A549 (cell line): Measurements from ENCODE around the gene SERPINB2. TPM values are rescaled to one million over a fixed set of nuclear protein-coding genes. Genes with fewer than 3 reads are reported as not detected.

ENCODE experiments used
- ATAC-seq, 2 experiments: fragments of 200-7000 bp in 1 of 2; fragments of >200 bp in 1 of 2; cut with Nextera tagmentation in 1 of 2; cut with Tn5 transposase in 1 of 2; 3 replicates each; pipeline versions ENCODE4 v1.8.0 to v1.9.1; 2018 to 2020; ENCODE audit warnings: mild to moderate bottlenecking in 1 of 2, moderate library complexity in 1 of 2
- CTCF ChIA-PET: fragments of 300-600 bp; sonication (Branson Sonifier 250); formaldehyde crosslinking; extraction: SDS; loops from one replicate; lab custom pipeline; 2021; ENCODE audit warnings: antibody characterized with exemption, inconsistent platforms; lab: Yijun Ruan, JAX
- POLR2A ChIA-PET: fragments of 350-600 bp; formaldehyde crosslinking; extraction: SDS; loops from one replicate; lab custom pipeline; 2021; ENCODE audit warnings: antibody characterized with exemption, inconsistent platforms; lab: Yijun Ruan, JAX
- DNase-seq, 2 experiments: peaks; one replicate each; pipeline versions ENCODE4 v3.0.0 to v3.0.0-alpha.2; 2011 to 2016; ENCODE audit warnings: low read depth in 1 of 2, low spot score in 1 of 2
- FAIRE-seq: peaks from 2 replicates; lab custom pipeline; 2011; peaks lifted over from hg19 to GRCh38; lab: Jason Lieb, UNC
- H3K27ac ChIP-seq, 2 experiments: fragments of >200 bp; sonication (Bioruptor Twin); formaldehyde crosslinking; 3 replicates each; pipeline ENCODE4 v1.5.1; 2016 to 2017
- H3K4me1 ChIP-seq: fragments of >200 bp; sonication (Bioruptor Twin); formaldehyde crosslinking; 3 replicates; pipeline ENCODE4 v1.6.1; 2016
- H3K4me2 ChIP-seq: fragments of >200 bp; sonication (Bioruptor Twin); formaldehyde crosslinking; 3 replicates; pipeline ENCODE4 v1.6.1; 2016
- H3K4me3 ChIP-seq: fragments of >200 bp; sonication (Bioruptor Twin); formaldehyde crosslinking; 3 replicates; pipeline ENCODE4 v1.5.1; 2016
- H3K9me3 ChIP-seq: fragments of >200 bp; sonication (Bioruptor Twin); formaldehyde crosslinking; 3 replicates; pipeline ENCODE4 v1.6.1; 2016
- CEBPB ChIP-seq, 2 experiments: fragments of >200 bp in 1 of 2; sonication (Bioruptor Twin) in 1 of 2; formaldehyde crosslinking in 1 of 2; IDR thresholded peaks; 2 replicates each; pipeline ENCODE4 v1.6.1; 2012 to 2016
- CHD4 ChIP-seq: fragments of 200-600 bp; sonication (generic); IDR thresholded peaks from 2 replicates; pipeline ENCODE4 v1.6.1; 2016; ENCODE audit warnings: antibody characterized with exemption, mild to moderate bottlenecking, borderline replicate concordance
- EHMT2 ChIP-seq: fragments of 200-600 bp; sonication (generic); IDR thresholded peaks from 2 replicates; pipeline ENCODE4 v1.6.1; 2016; ENCODE audit warnings: antibody characterized with exemption, low read depth, mild to moderate bottlenecking, moderate library complexity
- FOXS1 ChIP-seq: fragments of 250-450 bp; sonication (Bioruptor Pico); IDR thresholded peaks from 2 replicates; pipeline ENCODE4 v1.5.0; 2020; ENCODE audit warnings: mild to moderate bottlenecking, moderate library complexity
- GATA3 ChIP-seq: IDR thresholded peaks from 2 replicates; pipeline ENCODE4 v1.6.1; 2012; ENCODE audit warnings: borderline replicate concordance
- JUNB ChIP-seq: fragments of >200 bp; sonication (Bioruptor Twin); formaldehyde crosslinking; IDR thresholded peaks from 2 replicates; pipeline ENCODE4 v1.6.1; 2016
- KDM5A ChIP-seq: fragments of 200-600 bp; sonication (generic); IDR thresholded peaks from 2 replicates; pipeline ENCODE4 v1.6.1; 2016; ENCODE audit warnings: antibody characterized with exemption, mild to moderate bottlenecking
- MAFK ChIP-seq: fragments of 450-650 bp; IDR thresholded peaks from 2 replicates; pipeline ENCODE4 v1.6.1; 2014; ENCODE audit not compliant: partially characterized antibody
- MYC ChIP-seq: IDR thresholded peaks from 2 replicates; pipeline ENCODE4 v1.6.1; 2012; ENCODE audit warnings: mild to moderate bottlenecking, inconsistent platforms, low read length, improper control_type of control experiment, borderline replicate concordance
- NFE2L2 ChIP-seq: fragments of 150-350 bp; conservative IDR thresholded peaks from 2 replicates; pipeline ENCODE4 v1.6.1; 2014; ENCODE audit warnings: low read length
- PBX3 ChIP-seq: IDR thresholded peaks from 2 replicates; pipeline ENCODE4 v1.6.1; 2012
- POLR2A ChIP-seq: IDR thresholded peaks from 2 replicates; pipeline ENCODE4 v1.6.1; 2012; ENCODE audit warnings: mild to moderate bottlenecking, low read length
- POLR2AphosphoS2 ChIP-seq: conservative IDR thresholded peaks from 2 replicates; pipeline ENCODE4 v1.6.1; 2012; ENCODE audit warnings: low read length, improper control_type of control experiment, inconsistent platforms
- RAD21 ChIP-seq, 2 experiments: fragments of >200 bp in 1 of 2; sonication (Bioruptor Twin) in 1 of 2; formaldehyde crosslinking in 1 of 2; IDR thresholded peaks in 1 of 2; conservative IDR thresholded peaks in 1 of 2; 2 replicates in 1 of 2; 3 replicates in 1 of 2; pipeline ENCODE4 v1.6.1; 2012 to 2018; ENCODE audit warnings: inconsistent platforms in 1 of 2
- RCOR1 ChIP-seq: fragments of 150-350 bp; IDR thresholded peaks from 2 replicates; pipeline ENCODE4 v1.6.1; 2014; ENCODE audit warnings: antibody characterized with exemption, low read length, low read depth
- RFX5 ChIP-seq: fragments of 450-650 bp; IDR thresholded peaks from 2 replicates; pipeline ENCODE4 v1.7.1; 2014; ENCODE audit warnings: antibody characterized with exemption, mild to moderate bottlenecking, moderate library complexity
- SMC3 ChIP-seq: fragments of >200 bp; sonication (Bioruptor Twin); formaldehyde crosslinking; IDR thresholded peaks from 3 replicates; pipeline ENCODE4 v1.6.1; 2018; ENCODE audit warnings: inconsistent platforms
- TFCP2L1 ChIP-seq: fragments of 250-450 bp; sonication (Bioruptor Pico); IDR thresholded peaks from 2 replicates; pipeline ENCODE4 v1.5.0; 2021; ENCODE audit warnings: mild to moderate bottlenecking
- ZFP36 ChIP-seq: fragments of 450-650 bp; IDR thresholded peaks from 2 replicates; pipeline ENCODE4 v1.6.1; 2014; ENCODE audit warnings: borderline replicate concordance; ENCODE audit not compliant: partially characterized antibody
- ZNF302 ChIP-seq: fragments of 250-450 bp; sonication (Bioruptor Pico); IDR thresholded peaks from 2 replicates; pipeline ENCODE4 v1.9.0; 2021; ENCODE audit warnings: inconsistent platforms, mild to moderate bottlenecking, moderate library complexity
- WGBS: methylation state at CpG from one replicate; pipeline ENCODE4 v1.1.6; 2017; ENCODE audit errors: missing lambda C conversion rate; 5-methylcytosine and 5-hydroxymethylcytosine counted together
- polyA plus RNA-seq, 4 experiments: library from polyadenylated mRNA; depleted of rRNA in 3 of 4; stranded (reverse); fragments of >200 nt; fragmentation: RNase III in 1 of 4; extraction: RNeasy Plus Mini Kit Qiagen cat#74134 plus additional on column Dnase treatment in 1 of 4; gene quantifications; 2 replicates in 3 of 4; 3 replicates in 1 of 4; pipeline ENCODE4 v1.2.3, GENCODE V29; 2011 to 2017
- TF ChIP-seq, protein P1 (sequence below): fragments of 450-650 bp; IDR thresholded peaks from 2 replicates; pipeline ENCODE4 v1.6.1; 2014; ENCODE audit warnings: antibody characterized with exemption
- TF ChIP-seq, protein P2 (sequence below): fragments of >200 bp; sonication (Bioruptor Twin); formaldehyde crosslinking; IDR thresholded peaks from 3 replicates; pipeline ENCODE4 v1.5.1; 2016
- TF ChIP-seq, protein P3 (sequence below): IDR thresholded peaks from 2 replicates; pipeline ENCODE4 v1.6.1; 2012; ENCODE audit warnings: low read depth, borderline replicate concordance
- TF ChIP-seq, protein P4 (sequence below): fragments of >200 bp; sonication (Bioruptor Twin); formaldehyde crosslinking; IDR thresholded peaks from 2 replicates; pipeline ENCODE4 v1.6.1; 2016
- TF ChIP-seq, protein P5 (sequence below): fragments of 250-450 bp; sonication (Bioruptor Pico); IDR thresholded peaks from 2 replicates; pipeline ENCODE4 v1.5.0; 2020; ENCODE audit warnings: low read depth, mild to moderate bottlenecking, moderate library complexity
- TF ChIP-seq, protein P6 (sequence below): IDR thresholded peaks from 2 replicates; pipeline ENCODE4 v1.6.1; 2012
- TF ChIP-seq, protein P7 (sequence below): fragments of 150-350 bp; IDR thresholded peaks from 2 replicates; pipeline ENCODE4 v1.6.1; 2014; ENCODE audit warnings: low read depth, mild to moderate bottlenecking, low read length

The SERPINB2 gene
- polyA plus RNA-seq, 2 of the 4 experiments (the other 2 are of a cell fraction) = not detected

DNA sequence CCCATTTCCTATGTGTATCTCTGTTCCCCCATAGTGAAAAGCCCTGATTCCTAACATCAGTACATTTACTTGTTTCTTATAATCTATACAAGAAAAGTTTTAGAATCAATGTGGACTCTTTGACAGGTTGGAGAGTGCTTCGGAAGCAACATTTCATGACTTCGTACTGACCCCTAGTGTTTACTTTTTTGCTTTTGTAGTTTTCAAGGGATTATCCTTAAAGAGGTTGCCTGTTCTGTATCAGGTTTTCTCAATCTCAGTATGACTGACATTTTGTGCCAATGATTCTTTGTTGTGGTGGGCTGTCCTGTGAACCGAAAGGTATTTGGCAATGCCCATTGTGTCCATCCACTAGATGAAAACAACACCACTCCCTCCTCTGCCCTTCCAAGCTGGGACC is 43.3 kb upstream of the SERPINB2 start:
- DNase-seq (peak in 1 of 2 experiments; percentile 43), FAIRE-seq (no peak), ATAC-seq (peak in 1 of 2 experiments; percentile 75; a peak in 3 of 6 replicates)
- no peaks in the 10 kb centered on the region for H3K4me1 ChIP-seq
- CTCF ChIA-PET = interaction anchor here (0.6 to 2.1 kb wide), 7 partner anchors 10 to 333 kb away, joined by 3 to 21 read pairs (median 4); no protein-coding TSS in a partner anchor
- no peak overlapping the region for H3K27ac ChIP-seq
- 0% methylated on average over 3 of the region's 3 CpGs for WGBS
- POLR2A ChIA-PET = no interaction called here
- no peak overlapping the region for H3K4me3 ChIP-seq
- H3K9me3 ChIP-seq = no peaks in the 10 kb centered on the region
- no peak overlapping the region for H3K4me2 ChIP-seq
- TF ChIP-seq MYC (no peak), GATA3 (no peak), RCOR1 (no peak), RAD21 (conservative IDR thresholded peaks at IDR 0.05 in 1 of 2, IDR thresholded peaks at IDR 0.05 in 1 of 2) (peak; percentile 56 to 62), ZNF302 (CRISPR knock-in tag) (no peak), MAFK (no peak), SMC3 (peak; percentile 51), POLR2AphosphoS2 (no peak), ZFP36 (no peak), KDM5A (no peak), JUNB (no peak), CHD4 (no peak), CEBPB (IDR thresholded peaks at IDR 0.05) (no peak), POLR2A (no peak)
- TF ChIP-seq, protein P1, sequence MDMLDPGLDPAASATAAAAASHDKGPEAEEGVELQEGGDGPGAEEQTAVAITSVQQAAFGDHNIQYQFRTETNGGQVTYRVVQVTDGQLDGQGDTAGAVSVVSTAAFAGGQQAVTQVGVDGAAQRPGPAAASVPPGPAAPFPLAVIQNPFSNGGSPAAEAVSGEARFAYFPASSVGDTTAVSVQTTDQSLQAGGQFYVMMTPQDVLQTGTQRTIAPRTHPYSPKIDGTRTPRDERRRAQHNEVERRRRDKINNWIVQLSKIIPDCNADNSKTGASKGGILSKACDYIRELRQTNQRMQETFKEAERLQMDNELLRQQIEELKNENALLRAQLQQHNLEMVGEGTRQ = no peak
- TF ChIP-seq, protein P2, sequence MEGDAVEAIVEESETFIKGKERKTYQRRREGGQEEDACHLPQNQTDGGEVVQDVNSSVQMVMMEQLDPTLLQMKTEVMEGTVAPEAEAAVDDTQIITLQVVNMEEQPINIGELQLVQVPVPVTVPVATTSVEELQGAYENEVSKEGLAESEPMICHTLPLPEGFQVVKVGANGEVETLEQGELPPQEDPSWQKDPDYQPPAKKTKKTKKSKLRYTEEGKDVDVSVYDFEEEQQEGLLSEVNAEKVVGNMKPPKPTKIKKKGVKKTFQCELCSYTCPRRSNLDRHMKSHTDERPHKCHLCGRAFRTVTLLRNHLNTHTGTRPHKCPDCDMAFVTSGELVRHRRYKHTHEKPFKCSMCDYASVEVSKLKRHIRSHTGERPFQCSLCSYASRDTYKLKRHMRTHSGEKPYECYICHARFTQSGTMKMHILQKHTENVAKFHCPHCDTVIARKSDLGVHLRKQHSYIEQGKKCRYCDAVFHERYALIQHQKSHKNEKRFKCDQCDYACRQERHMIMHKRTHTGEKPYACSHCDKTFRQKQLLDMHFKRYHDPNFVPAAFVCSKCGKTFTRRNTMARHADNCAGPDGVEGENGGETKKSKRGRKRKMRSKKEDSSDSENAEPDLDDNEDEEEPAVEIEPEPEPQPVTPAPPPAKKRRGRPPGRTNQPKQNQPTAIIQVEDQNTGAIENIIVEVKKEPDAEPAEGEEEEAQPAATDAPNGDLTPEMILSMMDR = peak; percentile 43
- TF ChIP-seq, protein P3, sequence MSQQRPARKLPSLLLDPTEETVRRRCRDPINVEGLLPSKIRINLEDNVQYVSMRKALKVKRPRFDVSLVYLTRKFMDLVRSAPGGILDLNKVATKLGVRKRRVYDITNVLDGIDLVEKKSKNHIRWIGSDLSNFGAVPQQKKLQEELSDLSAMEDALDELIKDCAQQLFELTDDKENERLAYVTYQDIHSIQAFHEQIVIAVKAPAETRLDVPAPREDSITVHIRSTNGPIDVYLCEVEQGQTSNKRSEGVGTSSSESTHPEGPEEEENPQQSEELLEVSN = no peak
- TF ChIP-seq, protein P4, sequence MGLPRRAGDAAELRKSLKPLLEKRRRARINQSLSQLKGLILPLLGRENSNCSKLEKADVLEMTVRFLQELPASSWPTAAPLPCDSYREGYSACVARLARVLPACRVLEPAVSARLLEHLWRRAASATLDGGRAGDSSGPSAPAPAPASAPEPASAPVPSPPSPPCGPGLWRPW = no peak
- TF ChIP-seq, protein P5, sequence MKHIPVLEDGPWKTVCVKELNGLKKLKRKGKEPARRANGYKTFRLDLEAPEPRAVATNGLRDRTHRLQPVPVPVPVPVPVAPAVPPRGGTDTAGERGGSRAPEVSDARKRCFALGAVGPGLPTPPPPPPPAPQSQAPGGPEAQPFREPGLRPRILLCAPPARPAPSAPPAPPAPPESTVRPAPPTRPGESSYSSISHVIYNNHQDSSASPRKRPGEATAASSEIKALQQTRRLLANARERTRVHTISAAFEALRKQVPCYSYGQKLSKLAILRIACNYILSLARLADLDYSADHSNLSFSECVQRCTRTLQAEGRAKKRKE (CRISPR knock-in tag) = no peak
- TF ChIP-seq, protein P6, sequence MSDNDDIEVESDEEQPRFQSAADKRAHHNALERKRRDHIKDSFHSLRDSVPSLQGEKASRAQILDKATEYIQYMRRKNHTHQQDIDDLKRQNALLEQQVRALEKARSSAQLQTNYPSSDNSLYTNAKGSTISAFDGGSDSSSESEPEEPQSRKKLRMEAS = no peak

DNA sequence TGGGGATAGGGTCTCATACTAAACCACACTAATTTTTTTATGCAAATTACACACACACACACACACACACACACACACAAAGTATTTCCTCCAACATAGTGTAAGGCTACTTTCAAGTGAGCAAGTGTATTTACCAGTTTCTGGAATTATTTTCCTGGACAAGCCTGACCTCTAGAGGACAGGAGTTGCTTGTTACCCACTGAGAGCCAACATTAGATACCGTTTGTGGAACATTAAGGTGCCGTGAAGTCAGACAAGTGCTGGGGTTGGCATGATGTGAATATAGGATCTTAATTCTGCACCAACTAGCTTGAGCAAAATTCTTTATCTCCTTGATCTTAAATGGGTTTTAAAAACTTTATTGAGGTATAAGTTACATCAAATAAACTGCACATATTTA is 39.3 kb upstream of the SERPINB2 start:
- DNase-seq (peak; percentile 7 to 70), FAIRE-seq (no peak), ATAC-seq (peak; percentile 80 to 84; a peak in 4 of 6 replicates)
- TF ChIP-seq, protein P2 = peak; percentile 54
- TF ChIP-seq PBX3 (no peak), POLR2AphosphoS2 (no peak), SMC3 (peak; percentile 37; the same call in 1 of the 3 replicates), TFCP2L1 (CRISPR knock-in tag) (no peak), RAD21 (conservative IDR thresholded peaks at IDR 0.05 in 1 of 2, IDR thresholded peaks at IDR 0.05 in 1 of 2) (peak; percentile 65 to 70), EHMT2 (no peak), MYC (no peak), NFE2L2 (no peak), RFX5 (no peak), FOXS1 (no peak)
- TF ChIP-seq, protein P7, sequence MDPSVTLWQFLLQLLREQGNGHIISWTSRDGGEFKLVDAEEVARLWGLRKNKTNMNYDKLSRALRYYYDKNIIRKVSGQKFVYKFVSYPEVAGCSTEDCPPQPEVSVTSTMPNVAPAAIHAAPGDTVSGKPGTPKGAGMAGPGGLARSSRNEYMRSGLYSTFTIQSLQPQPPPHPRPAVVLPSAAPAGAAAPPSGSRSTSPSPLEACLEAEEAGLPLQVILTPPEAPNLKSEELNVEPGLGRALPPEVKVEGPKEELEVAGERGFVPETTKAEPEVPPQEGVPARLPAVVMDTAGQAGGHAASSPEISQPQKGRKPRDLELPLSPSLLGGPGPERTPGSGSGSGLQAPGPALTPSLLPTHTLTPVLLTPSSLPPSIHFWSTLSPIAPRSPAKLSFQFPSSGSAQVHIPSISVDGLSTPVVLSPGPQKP = no peak
- TF ChIP-seq, protein P5 (CRISPR knock-in tag) = no peak

More for the DNA sequence above, 39.3 kb upstream of the SERPINB2 start:
- no peaks in the 10 kb centered on the region for H3K4me1 ChIP-seq
- CTCF ChIA-PET = interaction anchor here (0.6 to 2.6 kb wide), 5 partner anchors 9 to 335 kb away, joined by 3 to 16 read pairs (median 3); no protein-coding TSS in a partner anchor
- H3K27ac ChIP-seq = no peak overlapping the region
- no peak overlapping the region for H3K4me3 ChIP-seq
- no peak overlapping the region for H3K4me2 ChIP-seq
- 0% methylated on average over 2 of the region's 2 CpGs for WGBS
- no peaks in the 10 kb centered on the region for H3K9me3 ChIP-seq
- POLR2A ChIA-PET = no interaction called here
